ENCODE data around the gene RPS6KA3. TPM values are rescaled to one million over a fixed set of nuclear protein-coding genes. Genes with fewer than 3 reads are reported as not detected.

The RPS6KA3 gene
- polyA plus RNA-seq, 1 experiment = 15.4 TPM

- Histone ChIP-seq H3K27me3 (ENCODE audit: control insufficient read depth, insufficient read depth, low read length) (no peaks in the 10 kb centered on the region), H3K36me3 (ENCODE audit: control insufficient read depth, insufficient read depth, low read length) (no peaks in the 10 kb centered on the region), H3K4me3 (ENCODE audit: low read depth, low read length) (peak overlapping the region; percentile 69)
- POLR2A ChIA-PET = no interaction called here
- no peak for TF ChIP-seq CTCF (IDR thresholded peaks at IDR 0.05; ENCODE audit: insufficient read depth, low read depth, low read length)
- DNase-seq (ENCODE audit: low read depth) = no peak
- CTCF ChIA-PET = interaction anchor here (1.0 kb wide), 1 partner anchor 15 kb away, joined by 3 read pairs; no protein-coding TSS in a partner anchor
Measured at GRCh38 chrX:20267607-20267930, 860 bp upstream of the RPS6KA3 start.

DNA sequence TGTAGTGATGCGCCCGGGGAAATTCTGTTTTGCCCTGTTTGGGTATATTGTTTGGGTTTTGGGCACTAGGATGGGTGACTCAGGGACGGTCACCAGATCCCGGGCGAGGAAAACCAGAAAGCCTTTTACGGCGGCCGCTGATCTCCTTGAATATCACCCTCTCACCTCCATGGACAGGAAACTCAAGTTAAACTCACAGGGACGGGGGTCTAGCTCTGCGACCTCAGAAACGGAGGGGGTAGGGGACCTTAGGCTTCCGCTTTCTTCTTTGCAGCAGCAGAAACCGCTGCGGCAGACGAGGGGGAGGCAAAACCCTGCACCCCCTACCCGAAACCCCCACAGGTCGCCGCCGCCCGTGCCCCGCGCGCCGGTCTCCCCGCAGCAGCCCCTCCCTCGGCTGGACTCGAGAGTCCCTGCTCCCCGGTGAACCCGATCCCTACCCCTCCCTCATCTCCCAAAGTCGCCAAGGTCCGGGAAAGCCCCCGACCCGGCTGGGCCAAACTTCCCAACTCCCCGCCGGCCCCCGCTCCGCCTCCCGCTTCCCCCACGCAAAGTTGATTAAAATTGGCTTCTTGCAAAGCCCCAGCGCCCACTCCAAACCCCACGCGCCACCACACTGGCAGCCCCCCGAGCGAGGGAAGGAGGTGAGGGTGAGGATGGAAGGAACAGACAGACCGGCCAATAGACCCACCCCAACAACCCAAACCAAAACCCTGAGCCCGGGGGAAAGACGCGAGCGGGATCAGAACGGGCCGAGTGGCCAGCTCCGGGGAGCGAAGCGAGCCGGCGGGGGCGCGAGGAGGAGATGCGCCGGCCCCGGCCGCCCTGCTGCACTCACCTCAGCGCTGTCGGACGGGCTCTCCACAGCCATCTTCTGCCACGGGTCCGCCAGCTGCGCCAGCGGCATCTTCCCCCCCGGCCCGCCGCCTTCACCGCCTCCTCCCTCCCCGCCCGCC lies 705 bp downstream of the RPS6KA3 start:
- no peaks in the 10 kb centered on the region for H3K27me3 ChIP-seq (ENCODE audit: control insufficient read depth, insufficient read depth, low read length)
- CTCF ChIA-PET = interaction anchor here (1.4 kb wide), 1 partner anchor 175 kb away, joined by 3 read pairs; no protein-coding TSS in a partner anchor
- no peaks in the 10 kb centered on the region for H3K36me3 ChIP-seq (ENCODE audit: control insufficient read depth, insufficient read depth, low read length)
- no peak for DNase-seq (ENCODE audit: low read depth)
- no peak for TF ChIP-seq CTCF (IDR thresholded peaks at IDR 0.05; ENCODE audit: insufficient read depth, low read depth, low read length)
- POLR2A ChIA-PET = no interaction called here
- peak overlapping the region; percentile 69 for H3K4me3 ChIP-seq (ENCODE audit: low read depth, low read length)

GRCh38 chrX:20265221-20265725 lies 1.4 kb downstream of the RPS6KA3 start:
- CTCF ChIA-PET = no interaction called here

GRCh38 chrX:20263474-20263873 lies 3.2 kb downstream of the RPS6KA3 start:
- POLR2A ChIA-PET = no interaction called here
- CTCF ChIA-PET = no interaction called here
- Histone ChIP-seq H3K36me3 (ENCODE audit: control insufficient read depth, insufficient read depth, low read length) (no peaks in the 10 kb centered on the region), H3K27me3 (ENCODE audit: control insufficient read depth, insufficient read depth, low read length) (no peaks in the 10 kb centered on the region), H3K4me3 (ENCODE audit: low read depth, low read length) (no peak overlapping the region)
- no peak for TF ChIP-seq CTCF (IDR thresholded peaks at IDR 0.05; ENCODE audit: insufficient read depth, low read depth, low read length)
- no peak for DNase-seq (ENCODE audit: low read depth)

More at GRCh38 chrX:20265221-20265725, 1.4 kb downstream of the RPS6KA3 start:
- Histone ChIP-seq H3K4me3 (ENCODE audit: low read depth, low read length) (peak overlapping the region; percentile 69), H3K36me3 (ENCODE audit: control insufficient read depth, insufficient read depth, low read length) (no peaks in the 10 kb centered on the region), H3K27me3 (ENCODE audit: control insufficient read depth, insufficient read depth, low read length) (no peaks in the 10 kb centered on the region)
- DNase-seq (ENCODE audit: low read depth) = peak; percentile 11
- no peak for TF ChIP-seq CTCF (IDR thresholded peaks at IDR 0.05; ENCODE audit: insufficient read depth, low read depth, low read length)
- POLR2A ChIA-PET = no interaction called here

- DNase-seq (ENCODE audit: low read depth) = no peak
- Histone ChIP-seq H3K36me3 (ENCODE audit: control insufficient read depth, insufficient read depth, low read length) (no peaks in the 10 kb centered on the region), H3K27me3 (ENCODE audit: control insufficient read depth, insufficient read depth, low read length) (no peaks in the 10 kb centered on the region), H3K4me3 (ENCODE audit: low read depth, low read length) (no peak overlapping the region)
- CTCF ChIA-PET = no interaction called here
- no peak for TF ChIP-seq CTCF (IDR thresholded peaks at IDR 0.05; ENCODE audit: insufficient read depth, low read depth, low read length)
- POLR2A ChIA-PET = no interaction called here
Measured at GRCh38 chrX:20260885-20261284, 5.8 kb downstream of the RPS6KA3 start.
